ENCODE data around the gene DRC1.

Gene DRC1

DNA sequence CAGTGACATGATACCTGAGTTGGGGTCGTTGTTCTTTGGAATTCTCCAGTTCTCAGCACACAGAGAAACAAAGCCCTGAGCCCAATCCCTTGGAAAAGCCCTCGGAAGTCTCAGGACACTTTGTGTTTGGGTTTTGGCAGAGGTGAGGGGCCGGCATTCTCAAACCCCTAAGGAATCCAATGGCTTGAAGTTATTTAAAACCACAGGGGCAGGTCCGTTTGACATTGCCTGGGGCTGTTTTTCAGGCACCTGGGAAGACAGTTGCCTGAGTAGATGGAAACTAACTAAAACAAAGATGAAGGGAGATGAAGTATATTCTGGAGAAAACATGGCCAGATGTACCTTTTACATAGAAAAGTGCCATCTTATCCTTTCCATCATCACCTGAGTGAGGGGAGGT, 98.7 kb downstream of the DRC1 start:
- no peaks in the 10 kb centered on the region for H3K36me3 ChIP-seq (ENCODE audit: control insufficient read depth, insufficient read depth, low read length)
- TF ChIP-seq, protein P1, sequence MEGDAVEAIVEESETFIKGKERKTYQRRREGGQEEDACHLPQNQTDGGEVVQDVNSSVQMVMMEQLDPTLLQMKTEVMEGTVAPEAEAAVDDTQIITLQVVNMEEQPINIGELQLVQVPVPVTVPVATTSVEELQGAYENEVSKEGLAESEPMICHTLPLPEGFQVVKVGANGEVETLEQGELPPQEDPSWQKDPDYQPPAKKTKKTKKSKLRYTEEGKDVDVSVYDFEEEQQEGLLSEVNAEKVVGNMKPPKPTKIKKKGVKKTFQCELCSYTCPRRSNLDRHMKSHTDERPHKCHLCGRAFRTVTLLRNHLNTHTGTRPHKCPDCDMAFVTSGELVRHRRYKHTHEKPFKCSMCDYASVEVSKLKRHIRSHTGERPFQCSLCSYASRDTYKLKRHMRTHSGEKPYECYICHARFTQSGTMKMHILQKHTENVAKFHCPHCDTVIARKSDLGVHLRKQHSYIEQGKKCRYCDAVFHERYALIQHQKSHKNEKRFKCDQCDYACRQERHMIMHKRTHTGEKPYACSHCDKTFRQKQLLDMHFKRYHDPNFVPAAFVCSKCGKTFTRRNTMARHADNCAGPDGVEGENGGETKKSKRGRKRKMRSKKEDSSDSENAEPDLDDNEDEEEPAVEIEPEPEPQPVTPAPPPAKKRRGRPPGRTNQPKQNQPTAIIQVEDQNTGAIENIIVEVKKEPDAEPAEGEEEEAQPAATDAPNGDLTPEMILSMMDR (IDR thresholded peaks at IDR 0.05; ENCODE audit: insufficient read depth, low read length, poor library complexity, severe bottlenecking): no peak
- H3K27me3 ChIP-seq (replicated peaks; ENCODE audit: control insufficient read depth, insufficient read depth, low read length): peaks cover 3% of the 10 kb centered on the region

DNA sequence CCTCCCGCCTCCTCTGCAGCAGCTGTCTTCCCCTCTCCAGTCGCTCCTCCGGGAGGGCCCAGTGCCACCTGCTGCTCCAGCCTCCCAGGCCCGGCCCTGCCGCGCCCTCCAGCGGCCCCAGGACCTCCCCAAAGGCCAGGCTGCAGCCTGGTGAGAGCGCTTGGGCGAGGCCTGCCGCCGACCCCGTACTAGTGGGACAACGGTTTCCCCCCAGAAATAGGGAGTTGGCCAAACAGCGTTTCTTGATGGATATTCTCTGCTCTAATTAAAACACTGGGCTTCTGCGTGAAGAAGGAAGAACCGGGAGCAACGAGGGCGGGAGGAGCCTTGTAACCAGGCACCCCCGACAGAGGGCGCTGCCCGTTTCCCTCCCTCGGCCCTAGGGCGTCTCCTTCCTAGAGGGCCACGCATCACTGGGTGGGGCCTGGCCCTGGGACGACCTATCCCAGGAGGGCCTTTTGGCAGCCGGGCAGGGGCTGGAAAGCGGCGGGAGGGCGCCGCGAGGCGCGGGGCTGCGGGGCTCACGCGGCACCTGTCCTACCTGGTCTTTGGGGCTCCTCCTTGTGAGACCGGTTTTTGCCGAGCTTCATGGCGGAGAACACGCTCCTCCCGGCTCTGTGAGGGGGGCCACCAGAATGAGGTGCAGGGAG, 101.6 kb downstream of the DRC1 start:
- Histone ChIP-seq H3K27me3 (replicated peaks; ENCODE audit: control insufficient read depth, insufficient read depth, low read length) (peaks cover 3% of the 10 kb centered on the region), H3K4me3 (replicated peaks; ENCODE audit: low read depth, low read length) (peak overlapping the region; percentile 34), H3K36me3 (ENCODE audit: control insufficient read depth, insufficient read depth, low read length) (no peaks in the 10 kb centered on the region)
- DNase-seq (ENCODE audit: extremely low read depth, insufficient read length): peak; percentile 52
- TF ChIP-seq, protein P1 (IDR thresholded peaks at IDR 0.05; ENCODE audit: insufficient read depth, low read length, poor library complexity, severe bottlenecking): peak; percentile 81

More for the DNA sequence above, 98.7 kb downstream of the DRC1 start:
- no peak for DNase-seq (ENCODE audit: extremely low read depth, insufficient read length)
- H3K4me3 ChIP-seq (replicated peaks; ENCODE audit: low read depth, low read length): no peak overlapping the region

DNA sequence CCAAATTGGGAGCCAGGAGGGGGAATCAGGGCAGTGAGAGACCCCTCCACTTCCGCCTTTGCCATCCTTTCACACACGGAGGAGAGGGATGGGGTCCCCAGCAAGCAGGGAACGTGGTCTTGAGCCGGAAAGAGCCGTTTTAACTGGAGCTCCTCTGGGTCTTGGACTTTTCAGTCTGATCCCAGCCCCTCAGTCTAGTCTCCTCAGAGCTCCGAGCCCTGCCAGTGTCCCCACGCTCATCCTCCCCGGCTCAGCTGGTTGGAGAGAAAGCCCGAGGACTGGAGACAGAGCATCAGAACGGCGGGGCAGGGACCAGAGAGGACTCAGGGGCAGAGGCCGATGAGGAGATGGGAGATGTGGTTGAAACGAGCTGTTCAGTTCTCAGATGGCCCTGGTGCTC, 102.3 kb downstream of the DRC1 start:
- H3K36me3 ChIP-seq (ENCODE audit: control insufficient read depth, insufficient read depth, low read length): no peaks in the 10 kb centered on the region
- no peak for DNase-seq (ENCODE audit: extremely low read depth, insufficient read length)
- no peak overlapping the region for H3K4me3 ChIP-seq (replicated peaks; ENCODE audit: low read depth, low read length)
- TF ChIP-seq, protein P1 (IDR thresholded peaks at IDR 0.05; ENCODE audit: insufficient read depth, low read length, poor library complexity, severe bottlenecking): no peak
- peaks cover 1% of the 10 kb centered on the region for H3K27me3 ChIP-seq (replicated peaks; ENCODE audit: control insufficient read depth, insufficient read depth, low read length)

DNA sequence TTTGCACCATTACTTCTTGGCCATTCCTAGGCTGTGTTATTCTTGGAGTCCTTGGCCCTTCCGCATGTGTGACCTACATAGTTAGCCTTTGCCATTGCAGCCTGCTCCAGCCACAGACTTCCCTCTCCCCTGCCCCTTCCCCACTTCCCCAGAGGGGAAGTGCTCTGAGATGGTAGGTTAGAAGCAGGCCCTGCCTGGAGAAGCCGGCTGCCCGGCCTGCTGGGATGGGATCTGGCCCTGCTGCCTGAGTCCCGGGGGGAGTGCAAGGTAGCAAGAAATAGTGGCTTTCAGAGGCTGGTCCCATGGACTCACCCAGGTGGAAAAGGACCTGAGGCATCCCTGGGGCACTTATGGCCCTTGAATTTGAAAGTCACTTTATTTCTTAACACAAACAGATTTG, 104.6 kb downstream of the DRC1 start:
- Histone ChIP-seq H3K4me3 (replicated peaks; ENCODE audit: low read depth, low read length) (no peak overlapping the region), H3K36me3 (ENCODE audit: control insufficient read depth, insufficient read depth, low read length) (no peaks in the 10 kb centered on the region), H3K27me3 (replicated peaks; ENCODE audit: control insufficient read depth, insufficient read depth, low read length) (peaks cover 1% of the 10 kb centered on the region)
- no peak for DNase-seq (ENCODE audit: extremely low read depth, insufficient read length)
- TF ChIP-seq, protein P1 (IDR thresholded peaks at IDR 0.05; ENCODE audit: insufficient read depth, low read length, poor library complexity, severe bottlenecking): no peak
